Hepatocyte (in vitro differentiated cells): ENCODE measurements around the gene KIAA1549.

ENCODE experiments used
- EZH2 ChIP-seq: fragments of 200-600 bp; sonication (generic); IDR thresholded peaks from 2 replicates; pipeline ENCODE4 v1.6.1; 2016; ENCODE audit warnings: antibody characterized with exemption, mild to moderate bottlenecking, borderline replicate concordance
- EZH2phosphoT487 ChIP-seq: fragments of 200-600 bp; sonication (generic); IDR thresholded peaks from one replicate; pipeline ENCODE4 v1.6.1; 2018; ENCODE audit warnings: antibody characterized with exemption, mild to moderate bottlenecking, low read depth, moderate library complexity; ENCODE audit not compliant: unreplicated experiment, severe bottlenecking
- TF ChIP-seq, protein P1 (sequence below): fragments of 200-600 bp; sonication (generic); IDR thresholded peaks from 2 replicates; pipeline ENCODE4 v1.5.1; 2016; ENCODE audit warnings: antibody characterized with exemption, mild to moderate bottlenecking; ENCODE audit not compliant: poor library complexity

DNA sequence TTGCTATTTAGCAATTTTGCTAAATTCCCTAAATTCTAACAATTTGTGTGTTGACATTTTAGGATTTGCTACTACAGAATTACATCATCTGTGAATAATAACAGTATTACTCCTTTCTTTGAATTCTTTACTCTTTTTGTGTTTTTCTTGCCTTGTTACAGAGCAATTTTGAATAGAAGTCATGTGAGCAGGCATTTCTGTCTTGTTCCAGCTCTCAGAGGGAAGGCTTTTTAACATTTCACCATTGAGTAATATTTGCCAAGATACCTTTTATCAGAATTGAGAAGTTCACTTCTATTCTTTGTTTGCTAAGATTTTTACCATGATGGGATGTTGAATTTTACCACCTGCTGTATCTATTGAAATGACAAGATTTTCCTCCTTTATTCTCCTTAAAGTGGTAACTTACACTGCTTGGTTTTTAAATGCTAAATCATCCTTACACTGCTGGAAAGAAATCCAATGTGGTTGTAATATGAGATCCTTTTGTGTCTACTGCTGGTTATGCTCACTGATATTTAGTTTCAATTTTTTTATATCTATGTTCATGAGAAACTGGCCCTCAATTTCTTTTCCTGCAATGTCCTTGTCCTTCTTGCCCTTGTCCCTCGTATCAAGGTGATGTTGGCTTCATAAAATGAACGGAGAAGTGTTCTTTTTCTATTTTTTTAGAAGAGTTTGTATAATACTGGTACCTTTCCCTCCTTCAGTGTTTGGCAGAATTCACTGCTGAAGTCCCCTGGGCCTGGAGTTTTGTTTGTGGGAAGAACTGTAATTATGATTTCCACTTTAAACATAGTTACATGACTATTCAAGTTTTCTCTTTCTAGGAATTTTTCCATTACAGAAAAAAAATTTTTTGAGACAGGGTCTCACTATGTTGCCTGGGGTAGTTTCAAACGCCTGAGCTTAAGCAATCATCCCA, 132.9 kb downstream of the KIAA1549 start:
- TF ChIP-seq, protein P1, sequence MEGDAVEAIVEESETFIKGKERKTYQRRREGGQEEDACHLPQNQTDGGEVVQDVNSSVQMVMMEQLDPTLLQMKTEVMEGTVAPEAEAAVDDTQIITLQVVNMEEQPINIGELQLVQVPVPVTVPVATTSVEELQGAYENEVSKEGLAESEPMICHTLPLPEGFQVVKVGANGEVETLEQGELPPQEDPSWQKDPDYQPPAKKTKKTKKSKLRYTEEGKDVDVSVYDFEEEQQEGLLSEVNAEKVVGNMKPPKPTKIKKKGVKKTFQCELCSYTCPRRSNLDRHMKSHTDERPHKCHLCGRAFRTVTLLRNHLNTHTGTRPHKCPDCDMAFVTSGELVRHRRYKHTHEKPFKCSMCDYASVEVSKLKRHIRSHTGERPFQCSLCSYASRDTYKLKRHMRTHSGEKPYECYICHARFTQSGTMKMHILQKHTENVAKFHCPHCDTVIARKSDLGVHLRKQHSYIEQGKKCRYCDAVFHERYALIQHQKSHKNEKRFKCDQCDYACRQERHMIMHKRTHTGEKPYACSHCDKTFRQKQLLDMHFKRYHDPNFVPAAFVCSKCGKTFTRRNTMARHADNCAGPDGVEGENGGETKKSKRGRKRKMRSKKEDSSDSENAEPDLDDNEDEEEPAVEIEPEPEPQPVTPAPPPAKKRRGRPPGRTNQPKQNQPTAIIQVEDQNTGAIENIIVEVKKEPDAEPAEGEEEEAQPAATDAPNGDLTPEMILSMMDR: no peak
- TF ChIP-seq EZH2phosphoT487: no peak
- no peak for TF ChIP-seq EZH2
